K562 (cell line): ENCODE data around the gene SLC35B1.

ENCODE experiments used
- ETV6 ChIP-seq, 3 experiments: fragments of 150-350 bp in 1 of 3; sonication (generic) in 1 of 3; formaldehyde crosslinking in 1 of 3; IDR thresholded peaks; 2 replicates each; pipeline versions ENCODE4 v1.6.1 to v1.8.0; 2014 to 2022; ENCODE audit warnings: borderline replicate concordance in 2 of 3, low read depth in 2 of 3, antibody characterized with exemption in 1 of 3, low read length in 1 of 3, mild to moderate bottlenecking in 1 of 3, missing genetic modification reagents in 1 of 3
- HNRNPLL ChIP-seq: fragments of 200-400 bp; formaldehyde crosslinking; IDR thresholded peaks from 2 replicates; pipeline ENCODE4 v1.6.1; 2017; ENCODE audit warnings: low read length, low read depth, mild to moderate bottlenecking; ENCODE audit not compliant: poor library complexity, severe bottlenecking
- HNRNPUL1 ChIP-seq: fragments of 200-400 bp; formaldehyde crosslinking; IDR thresholded peaks from 2 replicates; pipeline ENCODE4 v1.6.1; 2017; ENCODE audit warnings: low read length
- MTA3 ChIP-seq: fragments of 450-650 bp; formaldehyde crosslinking; IDR thresholded peaks from 2 replicates; pipeline ENCODE4 v1.6.1; 2017; ENCODE audit warnings: mild to moderate bottlenecking, borderline replicate concordance
- SMC3 ChIP-seq: conservative IDR thresholded peaks from 2 replicates; pipeline ENCODE4 v1.6.1; 2011; ENCODE audit warnings: low read depth, low read length, improper control_type of control experiment; ENCODE audit not compliant: insufficient read depth
- TCF7 ChIP-seq: sonication (generic); IDR thresholded peaks from 2 replicates; pipeline ENCODE4 v1.6.1; 2016; ENCODE audit warnings: antibody characterized with exemption, borderline replicate concordance
- TEAD2 ChIP-seq: fragments of 450-650 bp; IDR thresholded peaks from 2 replicates; pipeline ENCODE4 v1.6.1; 2016; ENCODE audit warnings: missing genetic modification characterization, control low read depth, missing compliant biosample characterization
- ZNF707 ChIP-seq: fragments of 250-450 bp; sonication (Bioruptor Pico); conservative IDR thresholded peaks from 2 replicates; pipeline ENCODE4 v1.8.0; 2022; ENCODE audit warnings: inconsistent platforms, mild to moderate bottlenecking, moderate library complexity
- TF ChIP-seq, protein P1 (sequence below): fragments of 250-450 bp; sonication (Bioruptor Pico); IDR thresholded peaks from 2 replicates; pipeline ENCODE4 v1.5.0; 2020; ENCODE audit warnings: mild to moderate bottlenecking, borderline replicate concordance

DNA sequence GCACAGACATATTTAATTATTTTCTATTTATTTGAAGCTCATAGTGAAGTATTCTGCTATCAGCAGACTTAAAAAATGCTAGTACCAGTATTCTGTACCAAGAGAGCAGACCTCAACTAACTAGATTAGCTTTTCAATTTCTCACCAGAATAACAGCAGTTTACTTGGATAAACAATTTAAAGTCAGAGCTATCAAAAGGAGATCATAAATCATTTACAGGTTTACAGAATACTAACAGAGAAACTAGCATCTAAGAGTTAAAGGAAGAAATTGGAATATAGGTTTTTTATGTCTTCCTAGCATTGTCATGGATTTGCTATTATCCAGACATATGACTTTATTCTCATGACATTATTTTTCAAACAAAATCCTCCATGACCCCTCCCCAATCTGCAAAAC, 33.3 kb downstream of the SLC35B1 start:
- TF ChIP-seq SMC3 (no peak), ETV6 (IDR thresholded peaks at IDR 0.05; ENCODE audit: borderline replicate concordance in 1 of 2, low read depth in 2 of 2, low read length in 1 of 2) (no peak), ETV6 (CRISPR knock-in tag; IDR thresholded peaks at IDR 0.05; ENCODE audit: borderline replicate concordance) (no peak), TCF7 (no peak), HNRNPLL (no peak), ZNF707 (CRISPR knock-in tag) (no peak), HNRNPUL1 (no peak), MTA3 (no peak), TEAD2 (no peak)
- TF ChIP-seq, protein P1, sequence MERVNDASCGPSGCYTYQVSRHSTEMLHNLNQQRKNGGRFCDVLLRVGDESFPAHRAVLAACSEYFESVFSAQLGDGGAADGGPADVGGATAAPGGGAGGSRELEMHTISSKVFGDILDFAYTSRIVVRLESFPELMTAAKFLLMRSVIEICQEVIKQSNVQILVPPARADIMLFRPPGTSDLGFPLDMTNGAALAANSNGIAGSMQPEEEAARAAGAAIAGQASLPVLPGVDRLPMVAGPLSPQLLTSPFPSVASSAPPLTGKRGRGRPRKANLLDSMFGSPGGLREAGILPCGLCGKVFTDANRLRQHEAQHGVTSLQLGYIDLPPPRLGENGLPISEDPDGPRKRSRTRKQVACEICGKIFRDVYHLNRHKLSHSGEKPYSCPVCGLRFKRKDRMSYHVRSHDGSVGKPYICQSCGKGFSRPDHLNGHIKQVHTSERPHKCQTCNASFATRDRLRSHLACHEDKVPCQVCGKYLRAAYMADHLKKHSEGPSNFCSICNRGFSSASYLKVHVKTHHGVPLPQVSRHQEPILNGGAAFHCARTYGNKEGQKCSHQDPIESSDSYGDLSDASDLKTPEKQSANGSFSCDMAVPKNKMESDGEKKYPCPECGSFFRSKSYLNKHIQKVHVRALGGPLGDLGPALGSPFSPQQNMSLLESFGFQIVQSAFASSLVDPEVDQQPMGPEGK (CRISPR knock-in tag) = no peak
